CD1c-positive myeloid dendritic cell (primary cell): ENCODE data around the gene SYT13.
A peak's percentile ranks its signal among the peaks of the same experiment; 100 is the strongest.

ENCODE experiments used
- DNase-seq: peaks from one replicate; pipeline ENCODE4 v3.0.0-alpha.2; 2016; ENCODE audit errors: extremely low spot score

Gene SYT13

DNA sequence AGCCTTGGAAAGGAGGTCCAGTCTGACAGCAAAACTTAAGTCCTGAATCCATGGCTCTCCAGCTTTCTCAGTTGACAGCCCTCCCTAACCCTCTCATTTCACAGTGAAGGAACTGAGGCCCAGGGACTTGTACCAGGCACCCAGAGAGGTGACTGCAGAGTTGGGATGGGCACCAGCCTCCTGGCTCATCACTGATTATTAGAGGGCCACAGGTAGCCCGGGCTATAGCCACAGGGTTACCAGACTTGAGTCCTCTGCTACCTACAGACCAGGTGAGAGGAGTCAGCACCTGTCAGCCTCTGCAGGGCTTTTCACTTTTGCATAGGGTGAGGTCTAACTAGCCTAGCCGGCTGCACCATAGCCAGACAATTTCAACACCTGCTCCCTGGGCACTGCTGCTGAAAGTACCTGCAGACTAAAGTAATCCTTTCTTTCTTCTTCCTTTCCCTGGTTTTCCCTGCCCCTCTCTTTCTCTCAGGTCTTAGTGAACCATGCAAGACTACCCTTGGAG, 37.6 kb downstream of the SYT13 start:
- DNase-seq: no peak

DNA sequence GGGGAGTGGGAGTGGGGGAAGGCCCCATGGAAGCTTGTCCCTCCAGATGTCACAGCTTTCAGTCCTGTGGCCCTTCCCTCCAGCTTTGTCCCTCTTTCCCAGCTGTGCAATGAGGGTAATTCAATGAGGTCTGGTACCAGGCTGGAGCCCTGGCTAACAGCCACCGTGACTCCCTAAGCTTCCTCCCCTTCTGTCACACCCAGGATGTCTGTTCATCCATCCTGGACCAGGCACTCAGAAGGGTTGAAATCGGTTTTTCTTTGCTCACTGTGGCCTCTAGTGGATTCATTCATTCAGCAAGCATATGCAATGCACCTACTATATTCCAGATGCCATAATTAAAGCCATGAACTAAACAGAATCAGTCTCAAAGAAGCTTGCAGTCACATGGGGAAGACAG, 38.7 kb downstream of the SYT13 start:
- no peak for DNase-seq

DNA sequence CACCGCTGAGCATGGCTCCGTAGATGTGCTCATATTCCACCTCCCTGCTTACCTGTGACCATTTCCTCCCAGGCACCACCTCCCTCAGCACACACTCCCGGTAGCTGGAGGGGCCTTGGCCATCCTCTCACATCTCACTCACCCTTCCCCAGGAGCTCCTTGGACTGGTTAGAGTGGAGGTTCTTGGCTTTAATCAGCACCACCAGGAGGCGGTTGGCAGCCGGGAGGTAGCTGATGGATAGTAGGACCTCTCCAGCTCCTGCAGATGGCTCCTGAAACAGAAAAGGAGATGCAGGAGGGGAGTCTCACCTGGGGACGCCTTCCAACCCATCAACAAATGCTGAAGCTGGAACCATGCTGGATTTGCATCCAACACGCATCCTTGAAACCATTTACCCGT, 39.9 kb downstream of the SYT13 start:
- no peak for DNase-seq

DNA sequence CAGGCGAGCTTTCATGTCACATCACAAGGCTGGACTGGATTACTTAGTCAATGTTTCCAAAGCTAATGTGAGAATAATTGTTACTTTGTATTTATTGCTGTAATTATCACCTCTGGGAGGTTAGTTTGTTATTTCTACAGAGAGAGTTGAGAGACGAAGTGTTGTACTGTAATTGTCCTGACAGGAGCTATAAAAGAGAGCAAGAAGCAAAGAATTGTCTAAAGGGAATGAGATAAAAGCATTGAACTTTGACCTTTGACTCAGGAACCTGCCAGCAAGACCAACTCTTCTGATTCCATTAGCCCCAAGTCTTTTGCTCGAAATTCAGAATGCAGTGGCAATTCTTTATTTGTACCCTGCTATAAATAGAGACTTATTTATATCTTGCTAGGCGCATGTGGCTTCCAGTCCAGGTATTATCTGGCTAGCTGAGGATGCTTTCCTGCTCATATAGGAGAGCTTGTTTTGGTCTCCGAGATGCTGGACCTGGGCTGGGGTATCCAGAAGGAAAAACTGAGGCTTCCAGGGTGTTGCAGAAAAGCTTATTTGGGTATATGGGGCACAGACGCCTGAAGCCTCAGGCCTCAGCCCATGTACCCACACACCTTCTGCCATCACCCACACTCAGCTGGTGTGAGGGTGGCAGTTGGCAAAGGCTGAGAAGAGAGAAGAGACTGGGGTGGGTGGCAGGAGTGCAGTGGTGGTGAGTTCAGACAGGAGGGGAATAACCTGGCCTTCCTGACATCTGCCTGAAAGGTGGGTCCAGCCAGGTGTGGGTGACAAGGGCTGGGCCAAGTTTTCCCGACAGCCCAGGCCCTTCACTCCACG, 40.7 kb downstream of the SYT13 start:
- DNase-seq: no peak

DNA sequence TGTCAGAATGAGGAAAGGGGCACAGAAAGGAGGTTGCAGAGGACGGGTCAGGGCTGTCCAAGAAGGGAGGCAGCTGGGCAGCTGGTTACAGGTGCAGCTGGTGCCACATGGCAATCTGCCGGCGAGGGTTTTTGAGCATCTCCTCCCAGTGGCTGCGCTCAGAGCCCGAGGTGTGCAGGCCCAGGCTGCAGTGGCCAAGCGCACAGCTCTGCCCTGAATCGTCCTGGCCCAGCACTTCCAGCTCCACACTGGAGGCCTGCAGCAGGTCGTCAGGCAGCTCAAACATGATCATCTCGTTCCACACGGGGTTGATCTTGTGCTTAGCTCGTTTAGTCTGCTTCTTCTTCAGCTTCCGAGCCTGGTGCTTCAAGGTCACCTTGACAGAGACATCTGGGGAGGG, 42.2 kb downstream of the SYT13 start:
- no peak for DNase-seq

DNA sequence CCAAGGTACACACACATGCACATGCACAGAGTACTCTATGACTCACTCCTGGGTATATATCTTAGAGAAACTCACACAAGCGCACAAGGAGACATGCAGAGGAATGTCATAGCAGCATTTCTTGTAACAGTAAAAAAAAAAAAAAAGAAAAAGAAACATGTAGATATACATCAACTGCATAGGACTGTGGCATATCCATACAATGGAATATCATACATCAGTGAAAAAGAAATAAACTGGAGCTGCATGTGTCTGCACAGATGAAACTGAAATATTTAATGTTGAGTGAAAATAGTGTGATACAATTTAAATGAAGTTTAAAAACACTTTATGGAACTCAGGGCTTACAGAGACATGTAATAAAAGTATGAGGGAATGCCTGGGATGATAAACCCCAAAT, 46.4 kb downstream of the SYT13 start:
- DNase-seq: no peak

DNA sequence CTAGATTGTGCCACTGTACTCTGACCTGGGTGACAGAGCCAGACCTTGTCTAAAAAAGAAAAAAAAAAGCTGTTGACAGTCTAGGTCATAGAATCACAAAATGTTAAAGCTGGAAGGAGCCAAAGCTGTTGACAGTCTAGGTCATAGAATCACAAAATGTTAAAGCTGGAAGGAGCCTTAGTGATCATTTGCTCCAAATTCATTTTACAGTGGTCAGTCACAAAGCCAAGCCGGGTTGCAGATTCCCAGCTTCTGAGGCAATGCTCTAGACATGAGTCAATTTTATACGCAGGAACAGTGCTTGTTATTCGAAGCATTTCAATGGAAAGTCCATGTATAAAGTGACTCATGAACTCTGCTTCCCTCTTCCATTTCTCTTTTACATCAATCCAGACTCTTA, 47.4 kb downstream of the SYT13 start:
- no peak for DNase-seq

DNA sequence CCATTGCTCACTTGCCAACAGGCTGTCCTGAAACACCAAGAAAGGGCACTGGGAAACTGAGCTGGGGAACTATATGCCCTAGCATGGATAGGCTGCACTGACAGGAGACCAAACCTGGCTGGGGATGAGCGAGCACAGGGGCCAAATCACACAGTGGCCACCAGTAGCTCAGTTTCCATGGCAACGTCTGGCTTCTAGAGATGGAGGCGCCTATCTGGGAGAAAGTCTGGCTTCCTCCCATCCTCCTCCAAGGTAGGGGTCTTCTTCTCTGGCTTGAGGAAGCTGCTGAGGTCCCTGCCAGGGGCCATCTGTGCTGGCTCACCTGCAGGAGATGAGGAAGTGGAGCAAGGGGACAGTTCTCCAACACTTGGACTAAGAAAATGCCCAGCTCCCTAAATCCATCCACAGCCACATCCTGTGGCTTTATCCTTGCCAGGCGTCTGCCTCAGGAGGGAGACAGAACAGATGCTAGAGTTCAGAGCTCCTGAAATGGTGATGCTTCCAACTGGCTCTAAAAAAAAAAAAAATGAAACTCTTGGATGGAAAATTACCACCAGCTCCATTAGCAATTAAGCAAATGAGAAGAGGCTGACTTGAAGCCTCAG, 48.3 kb downstream of the SYT13 start:
- no peak for DNase-seq

DNA sequence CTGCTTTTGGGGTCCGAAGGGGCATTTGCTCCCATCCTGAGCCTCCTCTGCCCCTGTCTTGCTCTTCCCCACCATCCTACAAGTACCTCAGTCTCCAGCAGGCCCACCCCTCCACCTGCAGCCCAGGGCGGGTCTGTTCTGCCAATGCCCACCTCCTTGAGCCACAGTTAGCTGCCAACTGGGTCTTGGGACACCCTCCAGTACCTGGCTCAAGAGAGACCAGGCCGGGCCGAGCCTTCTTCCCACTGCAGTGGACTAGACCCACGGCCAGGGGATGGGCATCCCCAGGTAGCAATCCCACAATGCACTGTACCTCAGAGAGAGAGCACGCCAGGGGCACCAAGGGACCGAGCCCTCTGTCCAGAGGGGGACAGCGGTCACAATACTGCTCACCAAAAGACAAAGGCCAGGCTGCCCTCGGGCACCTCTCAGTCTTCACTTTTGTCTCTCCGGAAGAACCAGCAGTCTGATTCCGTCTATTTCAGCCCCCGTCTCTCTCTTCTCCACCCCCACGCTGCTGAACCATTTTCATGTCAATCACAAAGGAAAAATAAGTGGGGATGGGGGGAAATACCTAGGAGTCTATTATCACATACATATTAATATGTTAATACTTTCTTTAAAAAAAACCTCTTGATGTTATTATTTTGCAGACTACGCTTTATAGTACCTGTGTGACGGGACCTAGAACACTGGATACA, 51.7 kb downstream of the SYT13 start:
- DNase-seq: no peak

DNA sequence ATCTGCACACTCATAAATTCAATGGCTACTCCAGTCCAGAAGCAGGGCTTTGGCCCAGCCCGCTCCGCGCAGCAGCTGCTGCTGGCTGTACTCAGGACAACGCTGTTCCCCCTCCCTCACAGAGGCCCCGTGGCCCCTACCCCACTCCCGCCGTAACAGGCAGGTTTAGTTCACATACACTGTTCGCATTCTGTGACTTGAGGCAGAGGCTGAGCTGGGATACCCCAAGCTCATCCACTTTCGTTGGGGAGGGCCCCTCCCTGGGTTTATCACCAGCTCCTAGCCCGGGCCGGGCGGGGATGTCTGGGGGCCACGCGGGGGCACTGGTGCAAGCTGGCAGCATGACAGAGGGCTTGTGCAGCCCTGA, 52.4 kb downstream of the SYT13 start:
- no peak for DNase-seq

DNA sequence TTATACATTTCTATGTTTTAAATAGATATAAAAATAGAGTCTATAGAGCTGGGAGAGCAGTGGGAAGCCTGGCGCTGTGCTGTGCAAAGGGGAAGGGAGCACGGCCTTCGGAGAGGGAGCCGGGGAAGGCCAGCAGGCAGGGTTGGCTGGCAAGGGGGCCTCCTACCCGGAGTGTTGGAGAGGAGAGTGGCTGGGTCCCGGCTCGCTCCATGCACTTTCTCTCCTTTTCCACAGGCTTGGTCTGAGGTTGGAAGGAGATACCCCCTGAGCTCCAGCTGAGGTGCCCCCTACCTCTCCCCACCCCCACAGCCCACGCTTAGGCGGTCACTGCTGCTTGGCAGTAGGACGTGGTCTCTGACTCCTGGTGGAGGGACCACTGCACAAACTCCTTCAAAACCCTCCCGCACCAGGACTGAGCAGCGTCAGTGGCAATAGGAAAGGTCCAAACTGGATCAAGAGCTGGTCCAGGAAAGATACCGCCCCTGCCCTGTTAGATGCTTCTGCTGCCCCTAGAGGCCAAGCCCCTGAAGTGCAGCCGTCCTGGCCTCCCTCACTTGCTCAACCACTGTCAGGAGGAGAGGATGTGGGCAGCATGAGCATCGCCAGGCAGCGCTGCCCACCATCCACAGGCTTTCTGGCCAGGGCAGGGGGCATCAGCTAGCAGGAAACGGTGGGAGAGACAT, 52.9 kb downstream of the SYT13 start:
- DNase-seq: peak; percentile 55

DNA sequence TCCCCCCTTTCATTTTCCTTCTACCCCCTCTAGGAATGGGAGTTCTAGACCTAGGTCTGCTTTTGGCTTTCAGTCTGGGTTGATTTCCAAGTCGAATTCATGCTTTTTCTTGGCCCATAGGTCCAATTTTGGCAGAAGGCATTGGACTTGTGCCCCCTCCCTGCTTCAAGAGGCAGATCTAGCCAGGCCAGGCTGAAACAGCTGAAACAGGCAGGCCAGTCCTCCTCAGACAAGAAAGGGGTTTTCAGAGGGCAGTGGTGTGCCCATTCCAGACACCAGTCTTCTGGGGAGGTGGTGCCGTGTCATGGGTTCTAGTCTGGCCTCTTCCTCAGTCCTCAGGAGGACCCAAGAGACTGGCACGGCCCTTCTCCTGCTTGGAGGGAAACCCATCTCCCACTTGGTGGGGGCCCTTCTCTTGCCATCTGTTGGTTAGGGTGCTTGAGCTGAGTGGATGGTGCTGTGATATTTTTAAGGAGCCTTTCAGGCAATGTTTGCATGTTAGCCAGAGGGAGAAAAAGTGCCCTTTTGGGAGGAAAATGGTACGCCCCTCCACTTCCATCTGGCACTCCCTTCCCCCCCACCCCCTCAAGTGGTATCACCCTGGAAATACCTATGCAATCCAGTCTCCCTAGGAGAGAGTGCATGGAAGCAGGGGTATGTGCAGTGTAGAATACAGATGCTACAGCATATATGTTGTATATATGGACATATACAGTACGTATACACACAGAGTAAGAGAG, 53.6 kb downstream of the SYT13 start:
- DNase-seq: no peak

DNA sequence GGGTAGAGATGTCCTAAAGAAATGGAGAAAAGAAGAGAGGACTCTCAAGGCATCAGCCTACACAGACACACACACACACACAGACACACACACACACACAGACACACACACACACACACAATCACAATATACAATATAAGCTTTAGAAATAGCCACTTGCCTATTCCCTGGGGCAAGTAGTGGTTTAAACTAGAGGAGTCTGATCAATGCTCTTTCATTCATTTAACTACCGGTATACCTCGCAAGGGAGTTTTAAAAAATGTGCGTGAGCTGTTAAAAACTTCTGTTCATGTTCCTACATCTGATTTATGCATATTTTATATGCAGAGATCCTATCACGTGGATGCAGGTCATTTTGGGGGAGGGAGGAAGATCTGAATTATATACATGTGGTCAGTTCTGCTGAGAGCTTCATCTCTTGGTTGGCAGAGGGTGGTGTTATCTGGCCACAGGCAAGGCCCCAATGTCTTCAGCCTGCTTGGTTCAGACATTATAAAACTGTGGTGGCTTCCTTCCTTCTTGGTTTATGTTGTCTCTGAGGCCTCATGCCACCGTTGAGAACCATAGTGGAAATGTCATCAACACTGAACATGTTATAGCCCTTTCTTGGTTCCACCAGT, 56.6 kb downstream of the SYT13 start:
- no peak for DNase-seq

DNA sequence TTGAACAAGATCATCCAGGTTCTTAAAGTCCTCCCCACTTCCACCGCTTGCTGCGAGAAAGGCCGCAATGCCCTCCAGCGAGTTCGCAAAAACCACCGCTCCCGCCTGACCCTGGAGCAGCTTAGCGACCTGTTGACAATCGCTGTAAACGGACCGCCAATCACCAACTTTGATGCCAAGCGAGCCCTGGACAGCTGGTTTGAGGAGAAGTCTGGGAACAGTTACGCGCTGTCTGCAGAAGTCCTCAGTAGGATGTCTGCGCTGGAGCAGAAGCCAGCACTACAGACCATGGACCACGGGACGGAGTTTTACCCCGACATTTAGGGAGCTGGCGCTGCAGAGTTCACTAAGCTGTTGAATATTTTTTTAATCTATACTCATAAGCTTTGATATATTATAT, 58.3 kb downstream of the SYT13 start:
- DNase-seq: no peak

DNA sequence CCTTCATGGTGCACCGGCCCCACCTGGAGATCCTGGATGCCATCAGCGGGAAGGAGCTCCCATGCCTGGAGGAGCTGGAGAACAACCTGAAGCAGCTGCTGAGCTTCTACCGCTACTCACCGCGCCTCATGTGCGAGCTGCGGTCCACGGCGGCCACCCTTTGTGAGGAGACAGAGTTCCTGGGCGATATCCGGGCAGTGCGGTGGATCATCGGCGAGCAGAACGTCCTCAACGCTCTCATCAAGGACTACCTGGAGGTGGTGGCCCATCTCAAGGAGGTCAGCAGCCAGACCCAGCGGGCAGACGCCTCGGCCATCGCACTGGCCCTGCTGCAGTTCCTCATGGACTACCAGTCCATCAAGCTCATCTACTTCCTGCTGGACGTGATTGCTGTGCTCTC, 59.2 kb downstream of the SYT13 start:
- no peak for DNase-seq

DNA sequence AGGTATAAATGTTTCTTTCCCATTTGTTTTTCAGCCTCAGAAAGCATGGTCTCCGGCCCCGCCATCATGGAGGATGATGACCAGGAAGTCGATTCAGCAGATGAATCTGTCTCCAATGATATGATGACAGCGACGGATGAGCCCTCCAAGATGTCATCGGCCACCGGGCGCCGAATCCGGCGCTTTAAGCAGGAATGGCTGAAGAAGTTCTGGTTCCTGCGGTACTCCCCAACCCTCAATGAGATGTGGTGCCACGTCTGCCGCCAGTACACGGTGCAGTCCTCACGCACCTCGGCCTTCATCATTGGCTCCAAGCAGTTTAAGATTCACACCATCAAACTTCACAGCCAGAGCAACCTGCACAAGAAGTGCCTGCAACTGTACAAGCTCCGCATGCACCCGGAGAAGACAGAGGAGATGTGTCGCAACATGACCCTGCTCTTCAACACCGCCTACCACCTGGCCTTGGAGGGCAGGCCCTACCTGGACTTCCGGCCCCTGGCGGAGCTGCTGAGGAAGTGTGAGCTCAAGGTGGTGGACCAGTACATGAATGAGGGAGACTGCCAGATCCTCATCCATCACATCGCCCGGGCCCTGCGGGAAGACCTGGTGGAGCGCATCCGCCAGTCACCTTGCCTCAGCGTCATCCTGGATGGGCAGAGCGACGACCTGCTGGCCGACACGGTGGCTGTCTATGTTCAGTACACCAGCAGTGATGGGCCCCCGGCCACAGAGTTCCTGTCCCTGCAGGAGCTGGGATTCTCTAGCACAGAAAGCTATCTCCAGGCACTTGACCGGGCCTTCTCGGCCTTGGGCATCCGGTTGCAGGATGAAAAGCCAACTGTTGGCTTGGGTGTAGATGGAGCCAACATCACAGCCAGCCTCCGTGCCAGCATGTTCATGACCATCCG, 59.9 kb downstream of the SYT13 start:
- no peak for DNase-seq

DNA sequence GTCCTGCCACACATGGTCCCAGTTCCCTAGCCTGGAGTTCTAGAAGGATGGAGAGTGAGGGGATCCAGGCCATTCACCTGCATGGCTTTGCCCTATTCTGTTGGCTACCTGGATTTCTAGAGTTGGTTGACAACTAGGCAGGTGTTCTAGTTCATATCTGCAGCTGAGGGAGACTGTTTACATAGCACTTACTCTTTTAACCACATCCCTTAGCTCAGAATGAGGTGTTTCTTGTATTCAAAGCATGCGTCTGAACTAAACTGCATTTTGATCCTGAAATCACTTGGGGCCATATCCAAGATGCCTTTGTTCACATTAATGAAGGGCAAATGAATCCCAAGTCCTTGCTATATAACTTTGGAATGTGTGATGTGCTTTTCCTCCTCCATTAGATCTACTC, 60.9 kb downstream of the SYT13 start:
- DNase-seq: no peak

DNA sequence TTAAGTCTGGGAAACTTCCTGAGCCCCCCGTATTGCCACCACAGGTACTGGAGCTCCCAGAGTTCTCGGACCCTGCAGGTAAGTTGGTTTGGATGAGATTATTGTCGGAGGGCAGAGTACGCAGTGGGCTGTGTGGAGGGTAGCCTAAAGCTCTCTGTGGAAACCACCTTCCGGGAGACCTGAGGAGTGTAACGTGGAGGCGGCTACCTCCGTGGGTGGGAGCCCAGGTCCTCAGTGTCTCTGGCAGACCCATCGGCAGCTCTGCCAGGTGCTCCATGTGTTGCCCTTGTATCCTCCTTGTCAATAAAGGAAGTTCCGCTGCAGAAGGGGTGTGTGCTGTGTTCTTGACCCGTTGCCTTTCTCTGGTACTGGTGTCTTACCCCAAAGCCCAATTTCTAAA, 61.4 kb downstream of the SYT13 start:
- no peak for DNase-seq

DNA sequence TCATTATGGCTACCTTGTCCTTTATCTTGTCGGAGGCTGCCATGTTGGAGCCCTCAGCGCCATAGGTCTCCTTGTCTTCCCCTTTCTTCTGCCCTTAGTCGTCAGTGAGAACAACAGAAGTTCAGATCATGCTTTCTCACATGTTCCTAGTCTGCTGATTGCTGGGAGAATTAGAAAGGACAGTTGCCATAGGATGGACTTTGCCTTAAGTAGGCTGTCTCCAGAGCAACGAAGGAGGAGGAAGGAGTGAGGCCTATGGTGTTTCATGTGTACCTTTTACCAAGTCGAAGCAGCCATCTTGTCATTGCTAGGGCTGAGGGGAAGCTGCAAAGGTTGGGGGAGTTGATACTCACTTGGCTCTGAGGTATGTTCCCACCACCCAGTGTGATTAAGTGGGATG, 62.6 kb downstream of the SYT13 start:
- no peak for DNase-seq

DNA sequence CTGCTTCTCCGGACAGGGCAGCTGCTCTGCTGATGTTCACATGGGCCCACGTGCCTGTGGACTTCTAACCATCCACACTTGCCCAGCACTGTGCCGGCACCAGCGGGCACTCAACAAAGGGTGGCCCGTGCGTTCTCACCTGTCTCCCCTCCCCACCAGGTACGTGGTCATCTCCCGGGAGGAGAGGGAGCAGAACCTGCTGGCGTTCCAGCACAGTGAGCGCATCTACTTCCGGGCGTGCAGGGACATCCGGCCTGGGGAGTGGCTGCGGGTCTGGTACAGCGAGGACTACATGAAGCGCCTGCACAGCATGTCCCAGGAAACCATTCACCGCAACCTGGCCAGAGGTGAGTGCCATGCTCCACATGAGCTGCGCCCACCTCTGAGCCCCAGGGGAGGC, 66.7 kb downstream of the SYT13 start:
- DNase-seq: no peak
